Measurements from ENCODE around the gene MYO1D. TPM values are rescaled to one million over a fixed set of nuclear protein-coding genes. Genes with fewer than 3 reads are reported as not detected.

The MYO1D gene
- total and polyA plus RNA-seq, 2 of the 13 experiments (the other 11 are each of a cell fraction or from before 2014, with no cell fraction given): 13.2 to 17.3 TPM

GRCh38 chr17:32517982-32518381 is 358.9 kb downstream of the MYO1D start:
- H3K4me2 ChIP-seq (ENCODE audit: low read depth, low read length): no peak overlapping the region
- H3K27me3 ChIP-seq (ENCODE audit: control insufficient read depth in 1 of 2, insufficient read depth in 2 of 2, low read length in 2 of 2): no peaks in the 10 kb centered on the region; a peak in 1 of 5 replicates
- in situ Hi-C loops (cut with HindIII; ENCODE audit: extremely low pct_ligation_motif_present, low pct_unique_long_range_greater_than_20kb): no loop called here
- H3K79me2 ChIP-seq (ENCODE audit: insufficient read depth, low read length): no peaks in the 10 kb centered on the region
- no peaks in the 10 kb centered on the region for H3K36me3 ChIP-seq (replicated peaks in 1 of 2; ENCODE audit: control insufficient read depth in 1 of 2, insufficient read depth in 2 of 2, low read length in 2 of 2)
- no peak overlapping the region for H3K4me3 ChIP-seq (replicated peaks in 1 of 3; ENCODE audit: insufficient read depth in 1 of 3, low read depth in 2 of 3, low read length in 3 of 3)
- CTCF ChIA-PET (ENCODE audit: low intra/inter-chr PET ratio, low total read pairs): no interaction called here
- peaks cover 29% of the 10 kb centered on the region for H3K4me1 ChIP-seq (ENCODE audit: insufficient read depth, low read length)
- no peak for ATAC-seq
- H2AFZ ChIP-seq (ENCODE audit: low read length): no peak overlapping the region
- H3K9me3 ChIP-seq (ENCODE audit: low read length): no peaks in the 10 kb centered on the region
- POLR2A ChIA-PET: no interaction called here
- BruUV-seq (replicated peaks): no TSS peak
- no peaks in the 10 kb centered on the region for H4K20me1 ChIP-seq (ENCODE audit: insufficient read depth, low read length)
- FAIRE-seq: no peak
- intact Hi-C loops (cut with micrococcal nuclease; ENCODE audit: unreplicated experiment): no loop called here
- no peak for TF ChIP-seq KAT8 (CRISPR knock-in tag; IDR thresholded peaks at IDR 0.05)
- no peak for TF ChIP-seq KLF15 (CRISPR knock-in tag; IDR thresholded peaks at IDR 0.05; ENCODE audit: borderline replicate concordance)
- no peak for TF ChIP-seq ZSCAN25 (CRISPR knock-in tag; IDR thresholded peaks at IDR 0.05)
- TF ChIP-seq TCF7 (IDR thresholded peaks at IDR 0.05; ENCODE audit: low read depth): no peak
- TF ChIP-seq PBX2 (CRISPR knock-in tag; IDR thresholded peaks at IDR 0.05): no peak
- TF ChIP-seq ZNF510 (CRISPR knock-in tag; IDR thresholded peaks at IDR 0.05; ENCODE audit: low read depth): no peak
- TF ChIP-seq THAP11 (CRISPR knock-in tag; IDR thresholded peaks at IDR 0.05): no peak
- no peak for TF ChIP-seq ZNF317 (CRISPR knock-in tag; IDR thresholded peaks at IDR 0.05)
- TF ChIP-seq MLX (CRISPR knock-in tag; IDR thresholded peaks at IDR 0.05): no peak
- TF ChIP-seq ZKSCAN8 (CRISPR knock-in tag; IDR thresholded peaks at IDR 0.05; ENCODE audit: borderline replicate concordance): no peak
- no peak for TF ChIP-seq SCMH1 (CRISPR knock-in tag; IDR thresholded peaks at IDR 0.05; ENCODE audit: borderline replicate concordance)
- TF ChIP-seq IRX3 (CRISPR knock-in tag; IDR thresholded peaks at IDR 0.05; ENCODE audit: borderline replicate concordance, low read depth): no peak
- TF ChIP-seq HOXA9 (CRISPR knock-in tag; IDR thresholded peaks at IDR 0.05; ENCODE audit: borderline replicate concordance): no peak
- TF ChIP-seq ZSCAN30 (CRISPR knock-in tag; IDR thresholded peaks at IDR 0.05): no peak
- no peak for TF ChIP-seq ARNTL (CRISPR knock-in tag; IDR thresholded peaks at IDR 0.05)
- no peak for TF ChIP-seq POLR2G (IDR thresholded peaks at IDR 0.05; ENCODE audit: low read depth, low read length)
- no peak for TF ChIP-seq XRCC5 (optimal IDR thresholded peaks at IDR 0.05; ENCODE audit: low read length)
- no peak for TF ChIP-seq LRRFIP1 (CRISPR knock-in tag; conservative IDR thresholded peaks at IDR 0.05)
- TF ChIP-seq HBP1 (CRISPR knock-in tag; IDR thresholded peaks at IDR 0.05; ENCODE audit: low read depth): no peak
- no peak for TF ChIP-seq ZNF782 (CRISPR knock-in tag; IDR thresholded peaks at IDR 0.05; ENCODE audit: borderline replicate concordance)
- no peak overlapping the region for H3K27ac ChIP-seq (ENCODE audit: extremely low read length, insufficient read depth, low read length)
- WGBS (ENCODE audit: low lambda C conversion rate): 93% methylated on average over 5 of the region's 7 CpGs
- no peak for DNase-seq (ENCODE audit: low spot score)
- no peak overlapping the region for H3K9ac ChIP-seq (ENCODE audit: insufficient read depth, low read depth, low read length)

All from HepG2 (cell line).